H1 (cell line): ENCODE data around the gene NCAPG2. TPM values are rescaled to one million over a fixed set of nuclear protein-coding genes. Genes with fewer than 3 reads are reported as not detected.

ENCODE experiments used
- CTCF ChIA-PET: fragments of 300-600 bp; sonication (Branson Sonifier 250); formaldehyde crosslinking; loops from one replicate; lab custom pipeline; 2021; ENCODE audit not compliant: partially characterized antibody; lab: Charles Lee
- POLR2A ChIA-PET: fragments of 300-600 bp; sonication (Branson Sonifier 250); formaldehyde crosslinking; loops from one replicate; lab custom pipeline; 2021; ENCODE audit warnings: inconsistent platforms; ENCODE audit not compliant: partially characterized antibody; lab: Charles Lee
- DNase-seq, 2 experiments: peaks; one replicate each; pipeline versions ENCODE4 v3.0.0 to v3.0.0-alpha.2; 2010 to 2022; ENCODE audit warnings: low spot score in 2 of 2, low read depth in 1 of 2, mixed read lengths in 1 of 2
- FAIRE-seq: peaks from 2 replicates; lab custom pipeline; 2011; peaks lifted over from hg19 to GRCh38; lab: Jason Lieb, UNC
- H2AFZ ChIP-seq: 2 replicates; pipeline ENCODE4 v1.8.1; 2012; ENCODE audit warnings: low read length, inconsistent platforms
- H2AK5ac ChIP-seq: 2 replicates; pipeline ENCODE4 v1.6.1; 2013; ENCODE audit warnings: low read depth, low read length
- H2BK120ac ChIP-seq: replicated peaks from 2 replicates; pipeline ENCODE3; 2013; ENCODE audit warnings: low read depth, low read length, inconsistent platforms
- H2BK12ac ChIP-seq: 2 replicates; pipeline ENCODE4 v1.6.1; 2013; ENCODE audit warnings: low read depth, low read length
- H2BK15ac ChIP-seq: 2 replicates; pipeline ENCODE4 v1.6.1; 2013; ENCODE audit warnings: low read length
- H2BK20ac ChIP-seq: 2 replicates; pipeline ENCODE4 v1.6.1; 2013; ENCODE audit warnings: low read length
- H2BK5ac ChIP-seq: 2 replicates; pipeline ENCODE4 v1.6.1; 2013; ENCODE audit warnings: low read depth, low read length
- H3K14ac ChIP-seq: 2 replicates; pipeline ENCODE4 v1.6.1; 2013; ENCODE audit warnings: inconsistent platforms; ENCODE audit not compliant: insufficient read length
- H3K18ac ChIP-seq: 2 replicates; pipeline ENCODE4 v1.6.1; 2013; ENCODE audit warnings: low read length; ENCODE audit errors: extremely low read depth
- H3K23ac ChIP-seq: 2 replicates; pipeline ENCODE4 v1.6.1; 2013; ENCODE audit warnings: inconsistent platforms; ENCODE audit not compliant: insufficient read length
- H3K23me2 ChIP-seq: 2 replicates; pipeline ENCODE4 v1.6.1; 2013; ENCODE audit warnings: low read depth, low read length
- H3K27ac ChIP-seq: 2 replicates; pipeline ENCODE4 v1.6.1; 2011; ENCODE audit warnings: low read depth, low read length, inconsistent platforms
- H3K27me3 ChIP-seq, 4 experiments: replicated peaks in 1 of 4; 1 replicate in 1 of 4; 2 replicates in 3 of 4; pipeline versions ENCODE4 v1.6.1 to v1.8.1; 2011 to 2013; ENCODE audit warnings: low read length in 3 of 4, mild to moderate bottlenecking in 3 of 4, inconsistent platforms in 2 of 4, mixed read lengths in 2 of 4, moderate library complexity in 1 of 4; ENCODE audit not compliant: control insufficient read depth in 3 of 4, insufficient read depth in 3 of 4; ENCODE audit errors: extremely low read depth in 1 of 4
- H3K36me3 ChIP-seq, 4 experiments: 2 replicates each; pipeline versions ENCODE4 v1.6.1 to v1.8.1; 2011 to 2013; ENCODE audit warnings: mild to moderate bottlenecking in 4 of 4, low read length in 3 of 4, moderate library complexity in 2 of 4, control low read depth in 1 of 4, inconsistent platforms in 1 of 4; ENCODE audit not compliant: insufficient read depth in 4 of 4, control insufficient read depth in 2 of 4
- H3K4ac ChIP-seq: replicated peaks from 2 replicates; pipeline ENCODE3; 2013; ENCODE audit warnings: low read length, low read depth, mixed read lengths, inconsistent platforms; ENCODE audit not compliant: insufficient read length
- H3K4me1 ChIP-seq, 4 experiments: replicated peaks in 1 of 4; 1 replicate in 1 of 4; 2 replicates in 3 of 4; pipeline versions ENCODE4 v1.6.1 to v1.8.1; 2011 to 2013; ENCODE audit warnings: low read length in 3 of 4, inconsistent platforms in 2 of 4, mixed read lengths in 1 of 4; ENCODE audit not compliant: insufficient read depth in 4 of 4, control insufficient read depth in 3 of 4
- H3K4me2 ChIP-seq, 2 experiments: 2 replicates each; pipeline versions ENCODE4 v1.6.1 to v1.8.1; 2011 to 2013; ENCODE audit warnings: low read depth in 2 of 2, low read length in 2 of 2, control low read depth in 1 of 2, inconsistent platforms in 1 of 2, mild to moderate bottlenecking in 1 of 2; ENCODE audit not compliant: insufficient read depth in 1 of 2
- H3K4me3 ChIP-seq, 4 experiments: fragments of 200-600, 300-600 bp in 1 of 4; sonication (generic), shearing (Covaris generic), sonication (Bioruptor Twin) in 1 of 4; 2 replicates each; pipeline versions ENCODE4 v1.5.1 to v1.8.1; 2011 to 2016; ENCODE audit warnings: low read length in 4 of 4, low read depth in 3 of 4, control low read depth in 2 of 4, inconsistent platforms in 2 of 4, mild to moderate bottlenecking in 2 of 4, mixed read lengths in 1 of 4, moderate library complexity in 1 of 4; ENCODE audit not compliant: insufficient read depth in 2 of 4; ENCODE audit errors: extremely low read depth in 1 of 4
- H3K56ac ChIP-seq: replicated peaks from 2 replicates; pipeline ENCODE3; 2013; ENCODE audit warnings: low read depth, mild to moderate bottlenecking, mixed read lengths, low read length, inconsistent platforms; ENCODE audit not compliant: insufficient read length
- H3K79me1 ChIP-seq: 2 replicates; pipeline ENCODE4 v1.6.1; 2013; ENCODE audit warnings: low read depth, low read length, control low read depth
- H3K79me2 ChIP-seq, 2 experiments: 2 replicates each; pipeline versions ENCODE4 v1.6.1 to v1.8.1; 2012 to 2013; ENCODE audit warnings: low read length in 2 of 2, mild to moderate bottlenecking in 2 of 2, inconsistent platforms in 1 of 2; ENCODE audit not compliant: insufficient read depth in 2 of 2, control insufficient read depth in 1 of 2
- H3K9ac ChIP-seq, 4 experiments: replicated peaks in 1 of 4; 1 replicate in 1 of 4; 2 replicates in 3 of 4; pipeline versions ENCODE4 v1.6.1 to v1.8.1; 2011 to 2013; ENCODE audit warnings: low read depth in 3 of 4, low read length in 3 of 4, control low read depth in 2 of 4, mild to moderate bottlenecking in 2 of 4, moderate library complexity in 2 of 4, inconsistent platforms in 1 of 4; ENCODE audit errors: extremely low read depth in 1 of 4
- H3K9me3 ChIP-seq, 2 experiments: 2 replicates each; pipeline versions ENCODE4 v1.6.1 to v1.8.1; 2012 to 2013; ENCODE audit warnings: mild to moderate bottlenecking in 2 of 2, moderate library complexity in 2 of 2, control low read depth in 1 of 2, inconsistent platforms in 1 of 2, low read depth in 1 of 2, low read length in 1 of 2, mixed read lengths in 1 of 2; ENCODE audit not compliant: insufficient read depth in 2 of 2
- H4K20me1 ChIP-seq, 2 experiments: replicated peaks in 1 of 2; 2 replicates each; pipeline versions ENCODE3 to v1.8.1; 2011 to 2013; ENCODE audit warnings: inconsistent platforms in 2 of 2, low read length in 2 of 2, mild to moderate bottlenecking in 1 of 2; ENCODE audit not compliant: insufficient read depth in 2 of 2, control insufficient read depth in 1 of 2
- H4K5ac ChIP-seq: 2 replicates; pipeline ENCODE4 v1.6.1; 2013; ENCODE audit warnings: low read length, low read depth, mixed read lengths, inconsistent platforms; ENCODE audit not compliant: insufficient read length
- H4K8ac ChIP-seq: 2 replicates; pipeline ENCODE4 v1.8.0; 2013; ENCODE audit warnings: mild to moderate bottlenecking, moderate library complexity, low read length, inconsistent platforms; ENCODE audit not compliant: insufficient read depth; ENCODE audit errors: extremely low read depth
- H4K91ac ChIP-seq: replicated peaks from 2 replicates; pipeline ENCODE3; 2013; ENCODE audit warnings: low read length, mixed read lengths, inconsistent platforms; ENCODE audit not compliant: insufficient read length
- BACH1 ChIP-seq: IDR thresholded peaks from 2 replicates; pipeline ENCODE4 v1.6.1; 2012; ENCODE audit warnings: low read length, improper control_type of control experiment
- BRCA1 ChIP-seq: IDR thresholded peaks from 2 replicates; pipeline ENCODE4 v1.6.1; 2012; ENCODE audit warnings: low read depth, low read length, improper control_type of control experiment
- CBX5 ChIP-seq: fragments of 300-800, 300-1000 bp; sonication (generic); IDR thresholded peaks from 2 replicates; pipeline ENCODE4 v1.7.1; 2016; ENCODE audit warnings: antibody characterized with exemption, low read length, low read depth
- EGR1 ChIP-seq: IDR thresholded peaks from 2 replicates; pipeline ENCODE4 v1.6.1; 2011; ENCODE audit warnings: low read depth, low read length, borderline replicate concordance
- EZH2 ChIP-seq: fragments of 200-600 bp; sonication (generic); IDR thresholded peaks from 2 replicates; pipeline ENCODE4 v1.7.1; 2012; ENCODE audit warnings: low read depth, mild to moderate bottlenecking, moderate library complexity, low read length, inconsistent platforms; ENCODE audit not compliant: severe bottlenecking
- HDAC6 ChIP-seq: IDR thresholded peaks from one replicate; pipeline ENCODE4 v1.7.1; 2012; ENCODE audit warnings: low read depth, mild to moderate bottlenecking, inconsistent platforms, low read length, moderate library complexity
- KDM4A ChIP-seq: IDR thresholded peaks from one replicate; pipeline ENCODE4 v1.7.1; 2012; ENCODE audit warnings: low read depth, mild to moderate bottlenecking, moderate library complexity, low read length, inconsistent platforms; ENCODE audit not compliant: severe bottlenecking
- KDM5A ChIP-seq: fragments of 200-600 bp; IDR thresholded peaks from 2 replicates; pipeline ENCODE4 v1.7.1; 2012; ENCODE audit warnings: mild to moderate bottlenecking, low read length, inconsistent platforms, mixed read lengths
- POU5F1 ChIP-seq: IDR thresholded peaks from 2 replicates; pipeline ENCODE4 v1.6.1; 2011; ENCODE audit warnings: low read depth, mild to moderate bottlenecking, low read length, moderate library complexity
- RFX5 ChIP-seq: IDR thresholded peaks from 2 replicates; pipeline ENCODE4 v1.6.1; 2011; ENCODE audit warnings: low read depth, low read length, improper control_type of control experiment, borderline replicate concordance
- SIN3A ChIP-seq, 2 experiments: IDR thresholded peaks in 1 of 2; conservative IDR thresholded peaks in 1 of 2; 2 replicates each; pipeline ENCODE4 v1.6.1; 2011 to 2012; ENCODE audit warnings: low read length in 2 of 2, improper control_type of control experiment in 1 of 2, low read depth in 1 of 2, mild to moderate bottlenecking in 1 of 2
- SIRT6 ChIP-seq: IDR thresholded peaks from one replicate; pipeline ENCODE4 v1.7.1; 2012; ENCODE audit warnings: low read length, inconsistent platforms
- TAF1 ChIP-seq: IDR thresholded peaks from 2 replicates; pipeline ENCODE4 v1.6.1; 2011; ENCODE audit warnings: mild to moderate bottlenecking, low read depth, low read length
- TBP ChIP-seq: IDR thresholded peaks from 2 replicates; pipeline ENCODE4 v1.6.1; 2011; ENCODE audit warnings: low read depth, low read length, improper control_type of control experiment
- YY1 ChIP-seq: IDR thresholded peaks from 2 replicates; pipeline ENCODE4 v1.6.1; 2011; ENCODE audit warnings: low read depth, mild to moderate bottlenecking, low read length
- WGBS, 2 experiments: shearing (Covaris generic) in 1 of 2; methylation state at CpG; one replicate each; pipeline versions ENCODE4 v1.1.6 to v1.1.7; 2013 to 2015; ENCODE audit warnings: low lambda C conversion rate in 2 of 2, mixed read lengths in 2 of 2, inconsistent platforms in 1 of 2, low coverage in 1 of 2, missing lambda C conversion rate in 1 of 2; ENCODE audit not compliant: insufficient replicate concordance in 2 of 2, insufficient coverage in 1 of 2, insufficient read length in 1 of 2; ENCODE audit errors: extremely low coverage in 1 of 2, missing lambda C conversion rate in 1 of 2; 5-methylcytosine and 5-hydroxymethylcytosine counted together
- polyA plus RNA-seq, 7 experiments: library from polyadenylated mRNA; depleted of rRNA in 3 of 7; stranded (reverse) in 5 of 7; unstranded in 2 of 7; fragments of >200 nt in 5 of 7; fragments of 200-250 nt in 2 of 7; gene quantifications; 1 replicate in 5 of 7; 2 replicates in 1 of 7; 4 replicates in 1 of 7; pipeline versions ENCODE4 v1.2.1 to v1.2.3, GENCODE V29; 2011 to 2013; ENCODE audit warnings: missing spikeins in 2 of 7, mixed read lengths in 2 of 7
- total RNA-seq: library from RNA; stranded (reverse); fragmentation: NEBNext Ultra II Directional; extraction: Animal tissue kit (Norgen Biotek cat#: 25700); gene quantifications from 2 replicates; pipeline ENCODE4 v1.2.1, GENCODE V29; 2021

NCAPG2 gene
- total and polyA plus RNA-seq, 2 of the 8 experiments (the other 6 are each of a cell fraction or from before 2014, with no cell fraction given): 49.9 to 119 TPM

GRCh38 chr7:158591944-158592343 is 112.7 kb downstream of the NCAPG2 start:
- no peak overlapping the region for H3K56ac ChIP-seq
- no peak overlapping the region for H3K18ac ChIP-seq
- peaks cover 0 to 8% (median 4%) of the 10 kb centered on the region in 4 experiments; a peak in 5 of 7 replicates for H3K4me1 ChIP-seq
- no peak overlapping the region for H2BK20ac ChIP-seq
- no peak overlapping the region for H3K4ac ChIP-seq
- no peak overlapping the region for H4K8ac ChIP-seq
- no peak overlapping the region for H2BK5ac ChIP-seq
- no peak overlapping the region for H4K5ac ChIP-seq
- peaks cover 14% of the 10 kb centered on the region; the same call in 1 of the 2 replicates for H3K23me2 ChIP-seq
- no peak overlapping the region for H3K14ac ChIP-seq
- H3K27ac ChIP-seq: no peak overlapping the region
- H3K36me3 ChIP-seq: peaks cover 0 to 2% (median 0%) of the 10 kb centered on the region in 4 experiments; a peak in 1 of 8 replicates
- FAIRE-seq (no peak), DNase-seq (no peak)
- H2AFZ ChIP-seq: no peak overlapping the region
- H3K23ac ChIP-seq: no peak overlapping the region
- no peak overlapping the region for H3K4me2 ChIP-seq
- no peaks in the 10 kb centered on the region for H3K79me2 ChIP-seq
- POLR2A ChIA-PET: interaction anchor here (1.6 kb wide), 1 partner anchor 265 kb away, joined by 3 read pairs; the partner anchor contains the start of gene DYNC2I1
- H3K9me3 ChIP-seq: peaks cover 8 to 11% of the 10 kb centered on the region in 2 experiments; a peak in 3 of 4 replicates
- CTCF ChIA-PET: no interaction called here
- no peak overlapping the region for H2BK120ac ChIP-seq
- peaks cover 32 to 53% (median 49%) of the 10 kb centered on the region in 4 experiments for H3K27me3 ChIP-seq
- H2BK15ac ChIP-seq: no peak overlapping the region
- H3K79me1 ChIP-seq: no peaks in the 10 kb centered on the region
- no peak overlapping the region for H2AK5ac ChIP-seq
- peaks cover 3 to 8% of the 10 kb centered on the region in 2 experiments for H4K20me1 ChIP-seq
- H2BK12ac ChIP-seq: no peak overlapping the region
- no peak overlapping the region for H3K4me3 ChIP-seq
- 90% methylated on average over 15 of the region's 15 CpGs; no CpG with 5 or more reads in 1 of the 2 experiments for WGBS, 2 experiments
- no peak overlapping the region for H3K9ac ChIP-seq
- H4K91ac ChIP-seq: no peak overlapping the region
- TF ChIP-seq HDAC6: no peak
- TF ChIP-seq BACH1: no peak
- TF ChIP-seq POU5F1: no peak
- no peak for TF ChIP-seq SIRT6
- TF ChIP-seq TAF1: no peak
- TF ChIP-seq CBX5: no peak
- no peak for TF ChIP-seq SIN3A (conservative IDR thresholded peaks at IDR 0.05 in 1 of 2, IDR thresholded peaks at IDR 0.05 in 1 of 2; ENCODE audit: low read depth in 1 of 2, low read length in 2 of 2)
- TF ChIP-seq RFX5: no peak
- no peak for TF ChIP-seq BRCA1
- TF ChIP-seq KDM4A: no peak
- no peak for TF ChIP-seq EGR1
- TF ChIP-seq YY1: no peak
- no peak for TF ChIP-seq KDM5A
- TF ChIP-seq EZH2: no peak
- TF ChIP-seq TBP: no peak
